IMR-90 (cell line): ENCODE data around the gene DEPDC1. TPM values are rescaled to one million over a fixed set of nuclear protein-coding genes. Genes with fewer than 3 reads are reported as not detected.

Experiments
- ATAC-seq: fragments of 200-7000 bp; cut with Tn5 transposase; 2 replicates; pipeline ENCODE4 v1.9.1; 2020; ENCODE audit warnings: low read depth, mild to moderate bottlenecking, moderate library complexity
- BruUV-seq: library from RNA; stranded (reverse); fragments of 400-500 nt; replicated peaks from 2 replicates; lab custom pipeline; 2021; lab: Mats Ljungman, UMichigan
- CTCF ChIA-PET: fragments of 300-600 bp; formaldehyde crosslinking; extraction: SDS; loops from one replicate; lab custom pipeline; 2021; ENCODE audit warnings: antibody characterized with exemption; lab: Yijun Ruan, JAX
- POLR2A ChIA-PET: fragments of 300-600 bp; sonication (Branson Sonifier 250); formaldehyde crosslinking; loops from one replicate; lab custom pipeline; 2022; ENCODE audit warnings: antibody characterized with exemption; ENCODE audit not compliant: unreplicated experiment; lab: Charles Lee
- DNase-seq: peaks from one replicate; pipeline ENCODE4 v3.0.0; 2013
- H2AFZ ChIP-seq: replicated peaks from 2 replicates; pipeline ENCODE3; 2013; ENCODE audit warnings: low read length, mild to moderate bottlenecking; ENCODE audit not compliant: poor library complexity
- H2AK5ac ChIP-seq: 2 replicates; pipeline ENCODE4 v1.6.1; 2013; ENCODE audit warnings: low read depth, low read length, inconsistent platforms
- H2AK9ac ChIP-seq: replicated peaks from 2 replicates; pipeline ENCODE3; 2013; ENCODE audit warnings: mild to moderate bottlenecking, low read depth, low read length, moderate library complexity; ENCODE audit not compliant: poor library complexity
- H2BK120ac ChIP-seq: 2 replicates; pipeline ENCODE4 v1.6.1; 2013; ENCODE audit warnings: low read depth, low read length, inconsistent platforms
- H2BK15ac ChIP-seq: 3 replicates; pipeline ENCODE4 v1.6.1; 2013; ENCODE audit warnings: low read depth, low read length, inconsistent platforms
- H2BK20ac ChIP-seq: 2 replicates; pipeline ENCODE4 v1.6.1; 2013; ENCODE audit warnings: low read depth, mild to moderate bottlenecking, inconsistent platforms, low read length, moderate library complexity
- H2BK5ac ChIP-seq: 2 replicates; pipeline ENCODE4 v1.6.1; 2013; ENCODE audit warnings: mild to moderate bottlenecking, low read depth, low read length, inconsistent platforms; ENCODE audit not compliant: poor library complexity, severe bottlenecking
- H3K14ac ChIP-seq: replicated peaks from 2 replicates; pipeline ENCODE4 v1.6.1; 2013; ENCODE audit warnings: low read depth, low read length, inconsistent platforms
- H3K18ac ChIP-seq: 2 replicates; pipeline ENCODE4 v1.6.1; 2013; ENCODE audit warnings: low read depth, low read length, control low read depth
- H3K23ac ChIP-seq: 2 replicates; pipeline ENCODE4 v1.6.1; 2013; ENCODE audit warnings: low read depth, low read length, inconsistent platforms
- H3K27ac ChIP-seq: 2 replicates; pipeline ENCODE4 v1.5.1; 2013; ENCODE audit warnings: mild to moderate bottlenecking, control low read depth, low read length; ENCODE audit not compliant: insufficient read depth
- H3K27me3 ChIP-seq: 2 replicates; pipeline ENCODE4 v1.6.1; 2013; ENCODE audit warnings: low read length; ENCODE audit not compliant: control insufficient read depth, insufficient read depth
- H3K36me3 ChIP-seq: 2 replicates; pipeline ENCODE4 v1.6.1; 2013; ENCODE audit warnings: low read length, mixed read lengths; ENCODE audit not compliant: control insufficient read depth, insufficient read depth
- H3K4ac ChIP-seq: 2 replicates; pipeline ENCODE4 v1.6.1; 2013; ENCODE audit warnings: low read depth, low read length, inconsistent platforms
- H3K4me1 ChIP-seq: 2 replicates; pipeline ENCODE4 v1.6.1; 2013; ENCODE audit warnings: low read length, mixed read lengths; ENCODE audit not compliant: control insufficient read depth, insufficient read depth
- H3K4me2 ChIP-seq: 2 replicates; pipeline ENCODE4 v1.6.1; 2013; ENCODE audit warnings: low read depth, mild to moderate bottlenecking, control low read depth, low read length, moderate library complexity
- H3K4me3 ChIP-seq: 2 replicates; pipeline ENCODE4 v1.5.1; 2013; ENCODE audit warnings: low read depth, mild to moderate bottlenecking, control low read depth, low read length, moderate library complexity; ENCODE audit not compliant: insufficient read depth
- H3K56ac ChIP-seq: 2 replicates; pipeline ENCODE4 v1.6.1; 2013; ENCODE audit warnings: low read length, inconsistent platforms; ENCODE audit not compliant: insufficient read depth; ENCODE audit errors: extremely low read depth
- H3K79me1 ChIP-seq, 2 experiments: 2 replicates each; pipeline ENCODE4 v1.6.1; 2013; ENCODE audit warnings: low read length in 2 of 2, inconsistent platforms in 1 of 2, low read depth in 1 of 2
- H3K9ac ChIP-seq: 2 replicates; pipeline ENCODE4 v1.6.1; 2013; ENCODE audit warnings: low read depth, low read length, control low read depth
- H3K9me1 ChIP-seq: 2 replicates; pipeline ENCODE4 v1.6.1; 2013; ENCODE audit warnings: low read length, inconsistent platforms; ENCODE audit not compliant: insufficient read depth
- H3K9me3 ChIP-seq: 2 replicates; pipeline ENCODE4 v1.6.1; 2013; ENCODE audit warnings: low read length; ENCODE audit not compliant: control insufficient read depth, insufficient read depth
- H4K20me1 ChIP-seq: 2 replicates; pipeline ENCODE4 v1.6.1; 2013; ENCODE audit warnings: low read length, inconsistent platforms; ENCODE audit not compliant: insufficient read depth
- H4K5ac ChIP-seq: 2 replicates; pipeline ENCODE4 v1.6.1; 2013; ENCODE audit warnings: mild to moderate bottlenecking, low read depth, low read length, control low read depth
- H4K8ac ChIP-seq, 2 experiments: 2 replicates each; pipeline ENCODE4 v1.6.1; 2013; ENCODE audit warnings: low read depth in 2 of 2, low read length in 2 of 2, control low read depth in 1 of 2, inconsistent platforms in 1 of 2
- H4K91ac ChIP-seq: 2 replicates; pipeline ENCODE4 v1.6.1; 2013; ENCODE audit warnings: low read depth, low read length, inconsistent platforms; ENCODE audit not compliant: insufficient read depth
- BHLHE40 ChIP-seq: fragments of 150-350 bp; IDR thresholded peaks from 2 replicates; pipeline ENCODE4 v1.6.1; 2016; ENCODE audit warnings: mild to moderate bottlenecking, low read depth, low read length
- CEBPB ChIP-seq: IDR thresholded peaks from 2 replicates; pipeline ENCODE4 v1.6.1; 2012; ENCODE audit warnings: low read depth, low read length, improper control_type of control experiment
- CHD1 ChIP-seq: IDR thresholded peaks from 2 replicates; pipeline ENCODE4 v1.6.1; 2012; ENCODE audit warnings: low read depth, low read length, improper control_type of control experiment
- FOS ChIP-seq: fragments of 150-350 bp; IDR thresholded peaks from 2 replicates; pipeline ENCODE4 v1.6.1; 2016; ENCODE audit warnings: low read depth, low read length
- MAFK ChIP-seq: IDR thresholded peaks from 2 replicates; pipeline ENCODE4 v1.6.1; 2012; ENCODE audit warnings: low read depth, low read length, improper control_type of control experiment
- MXI1 ChIP-seq: IDR thresholded peaks from 2 replicates; pipeline ENCODE4 v1.6.1; 2012; ENCODE audit warnings: low read depth, mild to moderate bottlenecking, low read length, moderate library complexity, borderline replicate concordance
- POLR2A ChIP-seq: IDR thresholded peaks from 2 replicates; pipeline ENCODE4 v1.6.1; 2012; ENCODE audit warnings: mild to moderate bottlenecking, low read depth, low read length
- RAD21 ChIP-seq: IDR thresholded peaks from 2 replicates; pipeline ENCODE4 v1.6.1; 2012; ENCODE audit warnings: low read length, improper control_type of control experiment
- RCOR1 ChIP-seq: IDR thresholded peaks from 2 replicates; pipeline ENCODE4 v1.6.1; 2012; ENCODE audit warnings: mild to moderate bottlenecking, low read length, improper control_type of control experiment; ENCODE audit not compliant: insufficient replicate concordance
- RFX5 ChIP-seq: IDR thresholded peaks from 2 replicates; pipeline ENCODE4 v1.8.0; 2012; ENCODE audit warnings: low read depth, mild to moderate bottlenecking, low read length, moderate library complexity
- SMC3 ChIP-seq: fragments of 150-350 bp; IDR thresholded peaks from 2 replicates; pipeline ENCODE4 v1.6.1; 2016; ENCODE audit warnings: low read depth, mild to moderate bottlenecking, antibody characterized with exemption, low read length, moderate library complexity
- whole genome bisulfite sequencing, 2 experiments: methylation state at CpG; one replicate each; pipeline versions ENCODE4 v1.1.5 to v1.1.7; 2013; ENCODE audit warnings: missing lambda C conversion rate in 2 of 2; ENCODE audit not compliant: insufficient read length in 1 of 2; ENCODE audit errors: extremely low coverage in 2 of 2; 5-methylcytosine and 5-hydroxymethylcytosine counted together
- dilution Hi-C: fragments of 300-500 bp; cut with HindIII; formaldehyde crosslinking; loops from one replicate; pipeline ENCODE4 v1.14.3; 2018; ENCODE audit warnings: low sequenced_read_pairs; ENCODE audit not compliant: unreplicated experiment
- in situ Hi-C: fragments of 300-500 bp; cut with MboI; formaldehyde crosslinking; loops from 3 replicates; pipeline ENCODE4 v1.14.3; 2019; ENCODE audit warnings: low sequenced_read_pairs, inconsistent platforms, mixed read lengths
- intact Hi-C: fragments of 100-400 bp; cut with micrococcal nuclease; formaldehyde crosslinking; loops from 2 replicates; pipeline ENCODE4 v1.10.0; 2022
- polyA plus RNA-seq, 3 experiments: library from polyadenylated mRNA; depleted of rRNA; stranded (reverse); fragments of >200 nt; gene quantifications; 2 replicates each; pipeline ENCODE4 v1.2.3, GENCODE V29; 2012; ENCODE audit warnings: low replicate concordance in 1 of 3
- total RNA-seq: library from RNA; depleted of rRNA; stranded (reverse); fragments of >200 nt; gene quantifications from 2 replicates; pipeline ENCODE4 v1.2.3, GENCODE V29; 2012
- TF ChIP-seq, protein P1 (sequence below): conservative IDR thresholded peaks from 2 replicates; pipeline ENCODE4 v1.5.1; 2012; ENCODE audit warnings: mild to moderate bottlenecking, low read depth, low read length, improper control_type of control experiment
- TF ChIP-seq, protein P2 (sequence below): fragments of 150-350 bp; IDR thresholded peaks from 2 replicates; pipeline ENCODE4 v1.6.1; 2016; ENCODE audit warnings: low read depth, mild to moderate bottlenecking, low read length, moderate library complexity, borderline replicate concordance

DEPDC1 gene
- total and polyA plus RNA-seq, 2 of the 4 experiments (the other 2 are of a cell fraction): 7.4 to 14.7 TPM

DNA sequence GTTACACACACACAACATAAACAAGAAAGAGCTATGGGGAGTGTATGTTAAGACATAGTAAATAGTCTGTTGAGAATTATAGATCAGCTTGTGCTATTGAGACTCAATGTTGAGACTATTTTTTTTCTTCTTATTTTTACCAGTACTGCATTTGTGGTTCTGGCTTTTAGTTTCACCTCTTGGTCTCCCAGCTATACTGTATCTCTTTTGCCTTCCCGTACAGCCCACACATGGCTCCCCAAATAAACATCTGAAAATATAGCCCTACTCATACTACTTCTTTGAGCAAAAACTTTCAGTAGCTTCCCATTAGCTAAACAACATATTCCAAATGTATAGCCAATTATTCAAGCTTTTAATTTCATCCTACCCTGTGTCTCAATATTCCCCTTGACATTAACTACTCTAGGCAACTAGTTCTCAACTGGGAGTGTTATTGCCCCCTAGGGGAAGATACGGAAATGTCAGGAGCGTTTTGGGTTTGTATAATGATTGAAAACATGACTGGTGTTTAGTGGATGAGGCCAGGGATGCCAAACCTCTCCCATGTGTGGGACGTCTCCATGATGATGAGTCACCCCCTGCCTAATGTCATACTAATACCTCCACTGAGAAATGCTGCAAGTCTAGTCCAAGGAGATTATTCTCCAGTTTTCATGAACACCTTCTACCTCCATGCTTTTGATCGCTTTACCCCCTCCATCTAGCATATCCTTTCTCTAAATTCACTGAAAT lies 53.9 kb downstream of the DEPDC1 start:
- intact Hi-C loops (loop anchor here (1.0 to 10.0 kb wide), 4 partner anchors 58 to 326 kb away; partner anchors contain the start of gene WLS), in situ Hi-C loops (no loop called here)
- no peak overlapping the region for H3K18ac ChIP-seq

More for the DNA sequence above, 53.9 kb downstream of the DEPDC1 start:
- TF ChIP-seq CHD1: no peak
- TF ChIP-seq RFX5: no peak
- TF ChIP-seq, protein P1, sequence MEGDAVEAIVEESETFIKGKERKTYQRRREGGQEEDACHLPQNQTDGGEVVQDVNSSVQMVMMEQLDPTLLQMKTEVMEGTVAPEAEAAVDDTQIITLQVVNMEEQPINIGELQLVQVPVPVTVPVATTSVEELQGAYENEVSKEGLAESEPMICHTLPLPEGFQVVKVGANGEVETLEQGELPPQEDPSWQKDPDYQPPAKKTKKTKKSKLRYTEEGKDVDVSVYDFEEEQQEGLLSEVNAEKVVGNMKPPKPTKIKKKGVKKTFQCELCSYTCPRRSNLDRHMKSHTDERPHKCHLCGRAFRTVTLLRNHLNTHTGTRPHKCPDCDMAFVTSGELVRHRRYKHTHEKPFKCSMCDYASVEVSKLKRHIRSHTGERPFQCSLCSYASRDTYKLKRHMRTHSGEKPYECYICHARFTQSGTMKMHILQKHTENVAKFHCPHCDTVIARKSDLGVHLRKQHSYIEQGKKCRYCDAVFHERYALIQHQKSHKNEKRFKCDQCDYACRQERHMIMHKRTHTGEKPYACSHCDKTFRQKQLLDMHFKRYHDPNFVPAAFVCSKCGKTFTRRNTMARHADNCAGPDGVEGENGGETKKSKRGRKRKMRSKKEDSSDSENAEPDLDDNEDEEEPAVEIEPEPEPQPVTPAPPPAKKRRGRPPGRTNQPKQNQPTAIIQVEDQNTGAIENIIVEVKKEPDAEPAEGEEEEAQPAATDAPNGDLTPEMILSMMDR: peak; percentile 74
- peak; percentile 67 for TF ChIP-seq RAD21
- no peak for TF ChIP-seq MAFK
- peak; percentile 49 for TF ChIP-seq SMC3
- no peak for TF ChIP-seq POLR2A
- TF ChIP-seq, protein P2, sequence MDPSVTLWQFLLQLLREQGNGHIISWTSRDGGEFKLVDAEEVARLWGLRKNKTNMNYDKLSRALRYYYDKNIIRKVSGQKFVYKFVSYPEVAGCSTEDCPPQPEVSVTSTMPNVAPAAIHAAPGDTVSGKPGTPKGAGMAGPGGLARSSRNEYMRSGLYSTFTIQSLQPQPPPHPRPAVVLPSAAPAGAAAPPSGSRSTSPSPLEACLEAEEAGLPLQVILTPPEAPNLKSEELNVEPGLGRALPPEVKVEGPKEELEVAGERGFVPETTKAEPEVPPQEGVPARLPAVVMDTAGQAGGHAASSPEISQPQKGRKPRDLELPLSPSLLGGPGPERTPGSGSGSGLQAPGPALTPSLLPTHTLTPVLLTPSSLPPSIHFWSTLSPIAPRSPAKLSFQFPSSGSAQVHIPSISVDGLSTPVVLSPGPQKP: no peak
- no peak for TF ChIP-seq BHLHE40
- no peak for TF ChIP-seq CEBPB
- TF ChIP-seq FOS: peak; percentile 41; the same call in 1 of the 2 replicates
- TF ChIP-seq MXI1: no peak
- no peak for TF ChIP-seq RCOR1
- ChIA-PET CTCF (interaction anchor here (0.5 to 1.9 kb wide), 22 partner anchors 9 to 1536 kb away, joined by 3 to 9 read pairs (median 3); no protein-coding TSS in a partner anchor), POLR2A (no interaction called here)
- Histone ChIP-seq H2BK15ac (no peak overlapping the region), H3K56ac (no peak overlapping the region), H3K14ac (no peak overlapping the region), H3K9ac (no peak overlapping the region), H2AFZ (no peak overlapping the region), H3K36me3 (no peaks in the 10 kb centered on the region), H2BK20ac (peak overlapping the region; percentile 62; the same call in 1 of the 2 replicates), H3K4me2 (no peak overlapping the region), H3K27me3 (no peaks in the 10 kb centered on the region), H3K4me3 (no peak overlapping the region), H4K91ac (no peak overlapping the region), H2BK5ac (no peak overlapping the region), H4K5ac (no peak overlapping the region), H3K23ac (no peak overlapping the region), H3K9me3 (no peaks in the 10 kb centered on the region), H3K79me1 (no peaks in the 10 kb centered on the region), H2BK120ac (no peak overlapping the region), H3K4ac (no peak overlapping the region), H2AK5ac (no peak overlapping the region), H4K20me1 (no peaks in the 10 kb centered on the region), H2AK9ac (no peak overlapping the region), H3K9me1 (peaks cover 4% of the 10 kb centered on the region; the same call in 1 of the 2 replicates), H3K27ac (no peak overlapping the region), H4K8ac (no peak overlapping the region), H3K4me1 (no peaks in the 10 kb centered on the region)
- WGBS, 2 experiments: 100% methylated on average over 1 of the region's 5 CpGs; no CpG with 5 or more reads in 1 of the 2 experiments
- BruUV-seq: no TSS peak
- peak; percentile 96 for ATAC-seq
- dilution Hi-C loops: no loop called here
- peak; percentile 82 for DNase-seq
